Fibroblast of lung (primary cell): ENCODE measurements around the gene COL8A2. TPM values are rescaled to one million over a fixed set of nuclear protein-coding genes. Genes with fewer than 3 reads are reported as not detected.

Experiments used
- DNase-seq, 2 donors: peaks; one replicate each; pipeline versions ENCODE4 v3.0.0 to v3.0.0-alpha.2; 2010; ENCODE audit warnings: low read depth in 2 of 2
- H2AFZ ChIP-seq: 2 replicates; pipeline ENCODE4 v1.5.1; 2012; ENCODE audit warnings: low read length, control low read depth, inconsistent platforms
- H3K27ac ChIP-seq: 2 replicates; pipeline ENCODE4 v1.5.1; 2011; ENCODE audit warnings: low read length, control low read depth; ENCODE audit not compliant: insufficient read depth
- H3K27me3 ChIP-seq: 2 replicates; pipeline ENCODE4 v1.5.1; 2011; ENCODE audit warnings: mild to moderate bottlenecking, low read length; ENCODE audit not compliant: control insufficient read depth, insufficient read depth
- H3K36me3 ChIP-seq: 2 replicates; pipeline ENCODE4 v1.5.1; 2011; ENCODE audit warnings: low read length; ENCODE audit not compliant: control insufficient read depth, insufficient read depth
- H3K4me1 ChIP-seq: 2 replicates; pipeline ENCODE4 v1.5.1; 2011; ENCODE audit warnings: low read length; ENCODE audit not compliant: control insufficient read depth, insufficient read depth; ENCODE audit errors: extremely low read depth
- H3K4me2 ChIP-seq: 2 replicates; pipeline ENCODE4 v1.5.1; 2011; ENCODE audit warnings: low read length, control low read depth; ENCODE audit not compliant: insufficient read depth; ENCODE audit errors: extremely low read depth
- H3K4me3 ChIP-seq, 4 experiments: fragments of 200-600 bp in 1 of 4; sonication (generic) in 1 of 4; replicated peaks in 1 of 4; 2 replicates each; pipeline ENCODE4 v1.5.1; 2011 to 2016; ENCODE audit warnings: low read length in 4 of 4, low read depth in 3 of 4, mild to moderate bottlenecking in 3 of 4, control low read depth in 2 of 4, inconsistent platforms in 1 of 4, mixed read lengths in 1 of 4; ENCODE audit not compliant: insufficient read depth in 1 of 4; ENCODE audit errors: control extremely low read depth in 1 of 4
- H3K79me2 ChIP-seq: 2 replicates; pipeline ENCODE4 v1.5.1; 2012; ENCODE audit warnings: mild to moderate bottlenecking, low read length, inconsistent platforms; ENCODE audit not compliant: control insufficient read depth, insufficient read depth
- H3K9ac ChIP-seq: 2 replicates; pipeline ENCODE4 v1.5.1; 2011; ENCODE audit warnings: mild to moderate bottlenecking, low read length, control low read depth; ENCODE audit not compliant: insufficient read depth
- H3K9me3 ChIP-seq: 2 replicates; pipeline ENCODE4 v1.5.1; 2012; ENCODE audit warnings: low read depth, low read length; ENCODE audit not compliant: control insufficient read depth, insufficient read depth
- H4K20me1 ChIP-seq: 2 replicates; pipeline ENCODE4 v1.5.1; 2011; ENCODE audit warnings: low read length; ENCODE audit not compliant: control insufficient read depth, insufficient read depth; ENCODE audit errors: extremely low read depth
- EZH2 ChIP-seq: IDR thresholded peaks from 2 replicates; pipeline ENCODE4 v1.5.1; 2012; ENCODE audit warnings: low read length, control low read depth, mild to moderate bottlenecking; ENCODE audit errors: missing control alignments
- polyA plus RNA-seq, 2 donors: library from polyadenylated mRNA; depleted of rRNA in 1 of 2; stranded (reverse) in 1 of 2; unstranded in 1 of 2; fragments of >200 nt; gene quantifications; 2 replicates each; pipeline ENCODE4 v1.2.1, GENCODE V29; 2011 to 2012; ENCODE audit warnings: missing spikeins in 1 of 2
- total RNA-seq: library from RNA; depleted of rRNA; stranded (reverse); fragments of >200 nt; gene quantifications from 2 replicates; pipeline ENCODE4 v1.2.1, GENCODE V29; 2014
- TF ChIP-seq, protein P1 (sequence below), 2 donors: IDR thresholded peaks in 1 of 2; conservative IDR thresholded peaks in 1 of 2; 1 replicate in 1 of 2; 2 replicates in 1 of 2; pipeline ENCODE4 v1.5.1; 2011 to 2012; ENCODE audit warnings: low read length in 2 of 2, control low read depth in 1 of 2, inconsistent platforms in 1 of 2, low read depth in 1 of 2, mild to moderate bottlenecking in 1 of 2

The COL8A2 gene
- total and polyA plus RNA-seq, 2 donors (not counting 1 experiment from before 2014, with no cell fraction given): 2.9 to 31.0 TPM

DNA sequence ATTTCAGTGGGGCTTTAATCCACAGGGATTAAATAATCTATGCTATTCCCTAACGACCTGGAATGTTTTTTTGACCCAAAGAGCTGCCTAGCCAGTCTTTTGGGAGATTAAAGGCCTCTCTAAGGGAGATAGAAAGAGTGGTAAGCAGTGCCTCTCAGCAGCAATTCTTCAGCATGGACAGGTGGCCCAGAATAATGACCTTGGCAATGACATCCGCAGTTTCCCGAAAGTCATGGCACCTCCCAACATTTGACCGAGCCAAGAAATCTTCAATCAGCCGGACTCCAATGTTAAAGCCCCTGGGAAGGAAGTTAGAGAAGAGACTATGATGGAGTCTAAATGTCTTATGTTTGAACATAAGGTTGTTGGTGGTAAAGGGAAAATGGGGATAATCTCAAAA lies 14.5 kb upstream of the COL8A2 start:
- no peaks in the 10 kb centered on the region for H3K9me3 ChIP-seq
- H3K9ac ChIP-seq: no peak overlapping the region
- no peak overlapping the region for H3K27ac ChIP-seq
- H3K4me1 ChIP-seq: peaks cover 22% of the 10 kb centered on the region
- H3K4me2 ChIP-seq: no peak overlapping the region
- no peak overlapping the region for H3K4me3 ChIP-seq
- no peak overlapping the region for H2AFZ ChIP-seq
- no peaks in the 10 kb centered on the region for H3K27me3 ChIP-seq
- TF ChIP-seq, protein P1, sequence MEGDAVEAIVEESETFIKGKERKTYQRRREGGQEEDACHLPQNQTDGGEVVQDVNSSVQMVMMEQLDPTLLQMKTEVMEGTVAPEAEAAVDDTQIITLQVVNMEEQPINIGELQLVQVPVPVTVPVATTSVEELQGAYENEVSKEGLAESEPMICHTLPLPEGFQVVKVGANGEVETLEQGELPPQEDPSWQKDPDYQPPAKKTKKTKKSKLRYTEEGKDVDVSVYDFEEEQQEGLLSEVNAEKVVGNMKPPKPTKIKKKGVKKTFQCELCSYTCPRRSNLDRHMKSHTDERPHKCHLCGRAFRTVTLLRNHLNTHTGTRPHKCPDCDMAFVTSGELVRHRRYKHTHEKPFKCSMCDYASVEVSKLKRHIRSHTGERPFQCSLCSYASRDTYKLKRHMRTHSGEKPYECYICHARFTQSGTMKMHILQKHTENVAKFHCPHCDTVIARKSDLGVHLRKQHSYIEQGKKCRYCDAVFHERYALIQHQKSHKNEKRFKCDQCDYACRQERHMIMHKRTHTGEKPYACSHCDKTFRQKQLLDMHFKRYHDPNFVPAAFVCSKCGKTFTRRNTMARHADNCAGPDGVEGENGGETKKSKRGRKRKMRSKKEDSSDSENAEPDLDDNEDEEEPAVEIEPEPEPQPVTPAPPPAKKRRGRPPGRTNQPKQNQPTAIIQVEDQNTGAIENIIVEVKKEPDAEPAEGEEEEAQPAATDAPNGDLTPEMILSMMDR (conservative IDR thresholded peaks at IDR 0.05 in 1 of 2, IDR thresholded peaks at IDR 0.05 in 1 of 2; ENCODE audit: low read depth in 1 of 2, low read length in 2 of 2): no peak
- no peak for TF ChIP-seq EZH2
- peaks cover 38% of the 10 kb centered on the region for H3K79me2 ChIP-seq
- no peak for DNase-seq
- no peaks in the 10 kb centered on the region for H4K20me1 ChIP-seq
- H3K36me3 ChIP-seq: peaks cover 2% of the 10 kb centered on the region

- no peak overlapping the region for H3K4me3 ChIP-seq
- H2AFZ ChIP-seq: no peak overlapping the region
- TF ChIP-seq EZH2: no peak
- TF ChIP-seq, protein P1 (conservative IDR thresholded peaks at IDR 0.05 in 1 of 2, IDR thresholded peaks at IDR 0.05 in 1 of 2; ENCODE audit: low read depth in 1 of 2, low read length in 2 of 2): no peak
- no peaks in the 10 kb centered on the region for H4K20me1 ChIP-seq
- DNase-seq: no peak
- peaks cover 2% of the 10 kb centered on the region for H3K36me3 ChIP-seq
- H3K27ac ChIP-seq: peak overlapping the region; percentile 14
- H3K9ac ChIP-seq: no peak overlapping the region
- no peak overlapping the region for H3K4me2 ChIP-seq
- no peaks in the 10 kb centered on the region for H3K9me3 ChIP-seq
- H3K27me3 ChIP-seq: no peaks in the 10 kb centered on the region
- peaks cover 28% of the 10 kb centered on the region for H3K4me1 ChIP-seq
- H3K79me2 ChIP-seq: peaks cover 24% of the 10 kb centered on the region
Observed at GRCh38 chr1:36137776-36138175, 12.8 kb upstream of the COL8A2 start.

- Histone ChIP-seq H3K79me2 (peaks cover 19% of the 10 kb centered on the region), H3K4me3 (no peak overlapping the region), H3K4me2 (no peak overlapping the region), H3K4me1 (peaks cover 28% of the 10 kb centered on the region), H3K27me3 (no peaks in the 10 kb centered on the region), H3K27ac (peak overlapping the region; percentile 84), H3K36me3 (peaks cover 2% of the 10 kb centered on the region), H3K9ac (no peak overlapping the region), H3K9me3 (no peaks in the 10 kb centered on the region), H2AFZ (no peak overlapping the region), H4K20me1 (no peaks in the 10 kb centered on the region)
- DNase-seq: no peak
- TF ChIP-seq EZH2: no peak
- TF ChIP-seq, protein P1 (conservative IDR thresholded peaks at IDR 0.05 in 1 of 2, IDR thresholded peaks at IDR 0.05 in 1 of 2; ENCODE audit: low read depth in 1 of 2, low read length in 2 of 2): no peak
Observed at GRCh38 chr1:36137226-36137625, 12.2 kb upstream of the COL8A2 start.
